T-helper 1 cell treated with Interleukin-12 subunit alpha and Interleukin-12 subunit beta and Interleukin-4 antibody, amounts not matched to agents 30 μg/mL and 1 μg/mL, for 36 hours (primary cell): ENCODE data around the gene CCDC17.
A peak's percentile ranks its signal among the peaks of the same experiment; 100 is the strongest.
"Not testable (repeated sequence)": the region's sequence is repeated elsewhere in the genome, so short reads cannot be mapped to it uniquely, and the experiment has no call there.

Experiments
- H3K27ac Mint-ChIP-seq: one replicate; pipeline ENCODE4 v1.8.0; 2021; ENCODE audit warnings: mild to moderate bottlenecking, mixed read lengths
- H3K27me3 Mint-ChIP-seq: one replicate; pipeline ENCODE4 v1.8.0; 2021; ENCODE audit warnings: low read depth, mixed read lengths
- H3K36me3 Mint-ChIP-seq: one replicate; pipeline ENCODE4 v1.8.0; 2021; ENCODE audit warnings: low read depth, mixed read lengths
- H3K4me1 Mint-ChIP-seq: one replicate; pipeline ENCODE4 v1.8.0; 2021; ENCODE audit warnings: low read depth, mixed read lengths
- H3K4me3 Mint-ChIP-seq: one replicate; pipeline ENCODE4 v1.8.0; 2021; ENCODE audit warnings: mild to moderate bottlenecking, moderate library complexity, mixed read lengths
- H3K9me3 Mint-ChIP-seq: one replicate; pipeline ENCODE4 v1.8.0; 2021; ENCODE audit warnings: mixed read lengths

The CCDC17 gene

DNA sequence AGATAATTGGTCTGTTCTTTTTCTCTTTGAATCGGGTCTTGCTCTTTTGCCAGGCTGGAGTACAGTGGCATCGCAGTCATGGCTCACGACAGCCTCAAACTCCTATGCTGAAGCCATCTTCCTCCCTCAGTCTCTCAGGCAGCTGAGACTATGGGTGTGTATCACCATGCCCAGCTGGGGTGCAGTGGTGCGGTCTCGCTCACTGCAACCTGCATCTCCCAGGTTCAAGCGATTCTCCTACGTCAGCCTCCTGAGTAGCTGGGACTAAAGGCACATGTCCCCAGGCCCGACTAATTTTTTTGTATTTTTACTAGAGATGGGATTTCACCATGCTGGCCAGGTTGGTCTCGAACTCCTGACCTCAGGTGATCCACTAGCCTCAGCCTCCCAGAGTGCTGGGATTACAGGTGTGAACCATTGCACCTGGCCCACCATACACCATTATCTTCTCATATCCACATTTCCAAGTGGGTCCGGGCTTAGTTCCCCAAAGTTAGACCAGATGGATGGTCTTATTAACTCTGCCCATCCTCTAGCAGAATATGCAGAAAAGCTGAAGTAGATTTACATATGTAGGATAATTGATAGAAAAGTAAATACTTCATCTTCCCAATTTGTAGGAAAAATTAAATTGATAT is 13.1 kb downstream of the CCDC17 start:
- Mint-ChIP-seq H3K4me3 (no peak overlapping the region), H3K36me3 (peaks cover 44% of the 10 kb centered on the region), H3K27ac (no peak overlapping the region), H3K9me3 (no peaks in the 10 kb centered on the region), H3K27me3 (no peaks in the 10 kb centered on the region), H3K4me1 (peaks cover 22% of the 10 kb centered on the region)

- H3K4me3 Mint-ChIP-seq = no peak overlapping the region
- H3K27me3 Mint-ChIP-seq = no peaks in the 10 kb centered on the region
- H3K9me3 Mint-ChIP-seq = no peaks in the 10 kb centered on the region
- H3K36me3 Mint-ChIP-seq = peaks cover 44% of the 10 kb centered on the region
- peaks cover 22% of the 10 kb centered on the region for H3K4me1 Mint-ChIP-seq
- H3K27ac Mint-ChIP-seq = peak overlapping the region; percentile 41
These were observed 15.4 kb downstream of the CCDC17 start for GRCh38 chr1:45608175-45609156.

GRCh38 chr1:45607404-45608074 is 16.3 kb downstream of the CCDC17 start:
- H3K4me3 Mint-ChIP-seq = no peak overlapping the region
- H3K27me3 Mint-ChIP-seq = no peaks in the 10 kb centered on the region
- H3K9me3 Mint-ChIP-seq = no peaks in the 10 kb centered on the region
- H3K4me1 Mint-ChIP-seq = peaks cover 20% of the 10 kb centered on the region
- peaks cover 39% of the 10 kb centered on the region for H3K36me3 Mint-ChIP-seq
- peak overlapping the region; percentile 86 for H3K27ac Mint-ChIP-seq

GRCh38 chr1:45604239-45604638 is 19.6 kb downstream of the CCDC17 start:
- Mint-ChIP-seq H3K36me3 (peaks cover 37% of the 10 kb centered on the region), H3K27me3 (no peaks in the 10 kb centered on the region), H3K4me1 (peaks cover 39% of the 10 kb centered on the region), H3K9me3 (no peaks in the 10 kb centered on the region), H3K4me3 (no peak overlapping the region), H3K27ac (no peak overlapping the region)

DNA sequence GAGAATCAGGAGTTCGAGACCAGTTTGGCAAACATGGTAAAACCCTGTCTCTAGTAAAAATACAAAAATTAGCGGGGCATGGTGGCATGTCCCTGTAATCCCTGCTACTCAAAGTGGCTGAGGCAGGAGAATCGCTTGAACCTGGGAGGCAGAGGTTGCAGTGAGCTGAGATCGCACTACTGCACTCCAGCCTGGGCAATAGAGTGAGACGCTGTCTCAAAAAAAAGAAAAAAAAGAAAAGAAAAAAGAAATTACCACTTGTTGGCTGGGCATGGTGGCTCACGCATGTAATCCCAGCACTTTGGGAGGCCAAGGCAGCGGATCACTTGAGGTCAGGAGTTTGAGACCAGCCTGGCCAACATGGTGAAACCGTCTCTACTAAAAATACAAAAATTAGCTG is 27.1 kb downstream of the CCDC17 start:
- not testable (repeated sequence) for H3K4me3 Mint-ChIP-seq, H3K9me3 Mint-ChIP-seq, H3K27me3 Mint-ChIP-seq, H3K27ac Mint-ChIP-seq
- Mint-ChIP-seq H3K36me3 (peaks cover 16% of the 10 kb centered on the region), H3K4me1 (peaks cover 38% of the 10 kb centered on the region)

DNA sequence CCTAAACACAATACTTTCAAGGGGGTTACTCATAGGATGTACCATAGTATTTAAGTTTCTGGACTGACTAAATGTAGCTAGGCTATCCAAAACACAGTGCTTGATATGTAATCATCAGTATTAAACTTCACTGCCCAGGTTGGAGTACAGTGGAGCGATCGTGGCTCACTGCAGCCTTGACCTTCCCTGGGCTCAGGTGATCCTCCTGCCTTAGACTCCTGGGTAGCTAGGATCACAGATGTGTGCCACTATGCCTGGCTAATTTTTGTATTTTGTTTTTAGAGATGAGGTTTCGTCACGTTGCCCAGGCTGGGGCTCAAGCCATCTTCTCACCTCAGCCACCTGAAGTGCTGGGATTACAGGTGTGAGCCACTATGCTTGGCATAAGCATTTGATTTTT is 29.4 kb downstream of the CCDC17 start:
- H3K36me3 Mint-ChIP-seq = peaks cover 15% of the 10 kb centered on the region
- H3K4me1 Mint-ChIP-seq = peaks cover 20% of the 10 kb centered on the region
- no peaks in the 10 kb centered on the region for H3K27me3 Mint-ChIP-seq
- H3K9me3 Mint-ChIP-seq = no peaks in the 10 kb centered on the region
- H3K4me3 Mint-ChIP-seq = no peak overlapping the region
- no peak overlapping the region for H3K27ac Mint-ChIP-seq

- Mint-ChIP-seq H3K9me3 (no peaks in the 10 kb centered on the region), H3K4me3 (no peak overlapping the region), H3K4me1 (peaks cover 22% of the 10 kb centered on the region), H3K27ac (no peak overlapping the region), H3K36me3 (peaks cover 8% of the 10 kb centered on the region), H3K27me3 (no peaks in the 10 kb centered on the region)
These were observed 34.0 kb downstream of the CCDC17 start for GRCh38 chr1:45589861-45590260.

- no peaks in the 10 kb centered on the region for H3K27me3 Mint-ChIP-seq
- H3K4me3 Mint-ChIP-seq = peak overlapping the region; percentile 100
- H3K36me3 Mint-ChIP-seq = peaks cover 10% of the 10 kb centered on the region
- H3K9me3 Mint-ChIP-seq = no peaks in the 10 kb centered on the region
- H3K4me1 Mint-ChIP-seq = peaks cover 29% of the 10 kb centered on the region
- peak overlapping the region; percentile 90 for H3K27ac Mint-ChIP-seq
These were observed 37.1 kb downstream of the CCDC17 start for GRCh38 chr1:45586769-45587168.

DNA sequence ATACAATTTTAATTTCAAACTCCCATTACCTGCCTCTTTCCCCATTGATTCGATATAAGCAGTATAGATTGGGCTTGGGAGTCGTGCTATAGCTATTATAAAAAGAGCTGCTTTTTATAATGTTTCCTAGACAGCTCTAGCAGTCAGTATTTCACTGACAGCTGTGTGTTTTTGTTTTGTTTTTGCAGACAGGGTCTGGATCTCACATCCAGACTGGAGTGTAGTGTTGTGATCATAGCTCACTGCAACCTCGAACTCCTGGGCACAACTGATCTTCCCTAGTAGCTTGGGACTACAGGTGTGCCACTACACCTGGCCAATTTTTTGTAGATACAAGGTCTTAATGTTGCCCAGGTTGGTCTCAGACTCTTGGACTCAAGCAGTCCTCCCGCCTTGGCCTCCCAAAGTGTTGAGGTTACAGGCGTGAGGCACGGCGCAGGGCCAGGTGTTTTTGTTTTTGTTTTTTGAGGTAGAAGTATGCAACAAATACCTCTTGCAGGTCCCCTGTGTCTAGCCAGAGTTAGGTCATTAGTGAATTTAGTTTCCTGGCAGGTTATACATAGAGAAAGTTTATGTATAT is 38.3 kb downstream of the CCDC17 start:
- peak overlapping the region; percentile 84 for H3K27ac Mint-ChIP-seq
- peak overlapping the region; percentile 100 for H3K4me3 Mint-ChIP-seq
- no peaks in the 10 kb centered on the region for H3K9me3 Mint-ChIP-seq
- peaks cover 6% of the 10 kb centered on the region for H3K36me3 Mint-ChIP-seq
- no peaks in the 10 kb centered on the region for H3K27me3 Mint-ChIP-seq
- peaks cover 29% of the 10 kb centered on the region for H3K4me1 Mint-ChIP-seq

GRCh38 chr1:45585110-45585426 is 38.8 kb downstream of the CCDC17 start:
- Mint-ChIP-seq H3K27ac (peak overlapping the region; percentile 84), H3K27me3 (no peaks in the 10 kb centered on the region), H3K9me3 (no peaks in the 10 kb centered on the region), H3K4me1 (peaks cover 29% of the 10 kb centered on the region), H3K36me3 (peaks cover 6% of the 10 kb centered on the region), H3K4me3 (peak overlapping the region; percentile 100)

- H3K4me1 Mint-ChIP-seq = peaks cover 29% of the 10 kb centered on the region
- H3K4me3 Mint-ChIP-seq = peak overlapping the region; percentile 100
- peak overlapping the region; percentile 99 for H3K27ac Mint-ChIP-seq
- H3K27me3 Mint-ChIP-seq = no peaks in the 10 kb centered on the region
- peaks cover 6% of the 10 kb centered on the region for H3K36me3 Mint-ChIP-seq
- no peaks in the 10 kb centered on the region for H3K9me3 Mint-ChIP-seq
These were observed 39.3 kb downstream of the CCDC17 start for GRCh38 chr1:45584351-45585109.

GRCh38 chr1:45583666-45584350 is 40.0 kb downstream of the CCDC17 start, which contains the start of gene NASP:
Gene NASP (plus strand): TSS chr1:45584041. CDS start chr1:45584147, 106 bp downstream.
- Mint-ChIP-seq H3K36me3 (peaks cover 6% of the 10 kb centered on the region), H3K9me3 (no peaks in the 10 kb centered on the region), H3K4me3 (peak within 1 kb of the TSS; percentile 100), H3K27ac (peak within 1 kb of the TSS; percentile 99), H3K27me3 (no peaks in the 10 kb centered on the region), H3K4me1 (peaks cover 29% of the 10 kb centered on the region)

- Mint-ChIP-seq H3K9me3 (no peaks in the 10 kb centered on the region), H3K27ac (peak overlapping the region; percentile 99), H3K4me3 (peak overlapping the region; percentile 100), H3K27me3 (no peaks in the 10 kb centered on the region), H3K36me3 (peaks cover 6% of the 10 kb centered on the region), H3K4me1 (peaks cover 29% of the 10 kb centered on the region)
These were observed 40.6 kb downstream of the CCDC17 start for GRCh38 chr1:45583264-45583665.
